ENCODE data around the gene CSMD2. TPM values are rescaled to one million over a fixed set of nuclear protein-coding genes. Genes with fewer than 3 reads are reported as not detected.

CSMD2 gene
- total RNA-seq, 2 experiments from 2014 or later: not detected

GRCh38 chr1:33697816-33698215, 467.2 kb downstream of the CSMD2 start:
- CTCF ChIA-PET (ENCODE audit: unreplicated experiment): no interaction called here
- no peak for DNase-seq (ENCODE audit: low spot score)
- no TSS peak for BruUV-seq (replicated peaks)
- Histone ChIP-seq H3K79me2 (ENCODE audit: insufficient read depth, low read depth, low read length) (no peaks in the 10 kb centered on the region), H3K9me2 (ENCODE audit: insufficient read depth, low read length) (no peaks in the 10 kb centered on the region), H3K4me3 (ENCODE audit: low read depth, low read length, poor library complexity, severe bottlenecking) (no peak overlapping the region), H3K9me3 (ENCODE audit: low read length) (no peaks in the 10 kb centered on the region), H3K4me2 (ENCODE audit: low read length) (no peak overlapping the region), H3K27ac (ENCODE audit: low read depth, low read length, poor library complexity, severe bottlenecking) (no peak overlapping the region), H4K20me1 (ENCODE audit: insufficient read depth, low read length) (no peaks in the 10 kb centered on the region), H2AFZ (ENCODE audit: low read length) (no peak overlapping the region), H3K4me1 (ENCODE audit: insufficient read depth, low read length, poor library complexity, severe bottlenecking) (no peaks in the 10 kb centered on the region), H3K36me3 (ENCODE audit: insufficient read depth, low read length) (no peaks in the 10 kb centered on the region)
- intact Hi-C loops (cut with micrococcal nuclease; ENCODE audit: unreplicated experiment): no loop called here
- TF ChIP-seq EZH2phosphoT487 (IDR thresholded peaks at IDR 0.05; ENCODE audit: borderline replicate concordance, low read depth, low read length) (no peak), CTCF (conservative IDR thresholded peaks at IDR 0.05; ENCODE audit: low read length) (no peak)
- POLR2A ChIA-PET: no interaction called here

GRCh38 chr1:33696962-33697361, 468.1 kb downstream of the CSMD2 start:
- BruUV-seq (replicated peaks): no TSS peak
- Histone ChIP-seq H3K27ac (ENCODE audit: low read depth, low read length, poor library complexity, severe bottlenecking) (no peak overlapping the region), H3K4me1 (ENCODE audit: insufficient read depth, low read length, poor library complexity, severe bottlenecking) (no peaks in the 10 kb centered on the region), H4K20me1 (ENCODE audit: insufficient read depth, low read length) (no peaks in the 10 kb centered on the region), H3K36me3 (ENCODE audit: insufficient read depth, low read length) (no peaks in the 10 kb centered on the region), H3K9me3 (ENCODE audit: low read length) (no peaks in the 10 kb centered on the region), H3K4me3 (ENCODE audit: low read depth, low read length, poor library complexity, severe bottlenecking) (no peak overlapping the region), H2AFZ (ENCODE audit: low read length) (no peak overlapping the region), H3K9me2 (ENCODE audit: insufficient read depth, low read length) (no peaks in the 10 kb centered on the region), H3K4me2 (ENCODE audit: low read length) (no peak overlapping the region), H3K79me2 (ENCODE audit: insufficient read depth, low read depth, low read length) (no peaks in the 10 kb centered on the region)
- POLR2A ChIA-PET: no interaction called here
- intact Hi-C loops (cut with micrococcal nuclease; ENCODE audit: unreplicated experiment): no loop called here
- no peak for DNase-seq (ENCODE audit: low spot score)
- TF ChIP-seq EZH2phosphoT487 (IDR thresholded peaks at IDR 0.05; ENCODE audit: borderline replicate concordance, low read depth, low read length): no peak
- TF ChIP-seq CTCF (conservative IDR thresholded peaks at IDR 0.05; ENCODE audit: low read length): no peak
- CTCF ChIA-PET (ENCODE audit: unreplicated experiment): no interaction called here

- H3K4me3 ChIP-seq (ENCODE audit: low read depth, low read length, poor library complexity, severe bottlenecking): no peak overlapping the region
- POLR2A ChIA-PET: no interaction called here
- H3K9me2 ChIP-seq (ENCODE audit: insufficient read depth, low read length): no peaks in the 10 kb centered on the region
- H3K27ac ChIP-seq (ENCODE audit: low read depth, low read length, poor library complexity, severe bottlenecking): no peak overlapping the region
- no peaks in the 10 kb centered on the region for H3K36me3 ChIP-seq (ENCODE audit: insufficient read depth, low read length)
- no peaks in the 10 kb centered on the region for H3K9me3 ChIP-seq (ENCODE audit: low read length)
- TF ChIP-seq EZH2phosphoT487 (IDR thresholded peaks at IDR 0.05; ENCODE audit: borderline replicate concordance, low read depth, low read length): no peak
- TF ChIP-seq CTCF (conservative IDR thresholded peaks at IDR 0.05; ENCODE audit: low read length): no peak
- CTCF ChIA-PET (ENCODE audit: unreplicated experiment): no interaction called here
- no peaks in the 10 kb centered on the region for H3K4me1 ChIP-seq (ENCODE audit: insufficient read depth, low read length, poor library complexity, severe bottlenecking)
- no peak overlapping the region for H3K4me2 ChIP-seq (ENCODE audit: low read length)
- intact Hi-C loops (cut with micrococcal nuclease; ENCODE audit: unreplicated experiment): no loop called here
- H3K79me2 ChIP-seq (ENCODE audit: insufficient read depth, low read depth, low read length): no peaks in the 10 kb centered on the region
- no TSS peak for BruUV-seq (replicated peaks)
- H2AFZ ChIP-seq (ENCODE audit: low read length): no peak overlapping the region
- DNase-seq (ENCODE audit: low spot score): no peak
- H4K20me1 ChIP-seq (ENCODE audit: insufficient read depth, low read length): no peaks in the 10 kb centered on the region
Observed at GRCh38 chr1:33696311-33696710, 468.7 kb downstream of the CSMD2 start.
